Suppressor macrophage (primary cell): ENCODE measurements around the gene GCC1.
"Not testable (repeated sequence)": the region's sequence is repeated elsewhere in the genome, so short reads cannot be mapped to it uniquely, and the experiment has no call there.

Experiments
- DNase-seq, 4 experiments: peaks; one replicate each; pipeline ENCODE4 v3.0.0-alpha.2; 2020 to 2022

The GCC1 gene

GRCh38 chr7:127588697-127589482, 3.5 kb upstream of the GCC1 start:
- peak in 3 of 4 experiments; percentile 18 to 45 (median 24) for DNase-seq

GRCh38 chr7:127588019-127588696, 2.8 kb upstream of the GCC1 start, which contains the start of gene ARF5:
ARF5 (plus strand) TSS chr7:127588411; CDS start chr7:127588499, 88 bp downstream.
- DNase-seq: peak; percentile 89 to 96 (median 94)

GRCh38 chr7:127587663-127588018, 2.2 kb upstream of the GCC1 start:
- peak; percentile 15 to 28 (median 24) for DNase-seq

- no peak for DNase-seq
These were observed 950 bp upstream of the GCC1 start for GRCh38 chr7:127586346-127586745.

- DNase-seq: no peak
These were observed 750 bp downstream of the GCC1 start for GRCh38 chr7:127584648-127585043.

- no peak for DNase-seq
These were observed 3.0 kb downstream of the GCC1 start for GRCh38 chr7:127582361-127582760.

- no peak for DNase-seq
These were observed 3.7 kb downstream of the GCC1 start for GRCh38 chr7:127581716-127582115.

- no peak for DNase-seq
These were observed 4.8 kb downstream of the GCC1 start for GRCh38 chr7:127580612-127581011.

GRCh38 chr7:127578711-127579275, 6.6 kb downstream of the GCC1 start:
- no peak for DNase-seq

GRCh38 chr7:127578036-127578684, 7.2 kb downstream of the GCC1 start:
- no peak for DNase-seq

GRCh38 chr7:127571741-127572505, 13.5 kb downstream of the GCC1 start:
- DNase-seq: no peak

GRCh38 chr7:127568034-127568433, 17.4 kb downstream of the GCC1 start:
- DNase-seq: not testable (repeated sequence)

GRCh38 chr7:127566242-127566641, 19.2 kb downstream of the GCC1 start:
- no peak for DNase-seq

GRCh38 chr7:127557803-127558202, 27.6 kb downstream of the GCC1 start:
- no peak for DNase-seq

- DNase-seq: no peak
These were observed 29.0 kb downstream of the GCC1 start for GRCh38 chr7:127556404-127556803.

- no peak for DNase-seq
These were observed 33.5 kb downstream of the GCC1 start for GRCh38 chr7:127551941-127552340.

GRCh38 chr7:127550247-127550646, 35.1 kb downstream of the GCC1 start:
- DNase-seq: no peak

GRCh38 chr7:127546313-127546712, 39.1 kb downstream of the GCC1 start:
- no peak for DNase-seq

- no peak for DNase-seq
These were observed 43.8 kb downstream of the GCC1 start for GRCh38 chr7:127541548-127541947.

- not testable (repeated sequence) for DNase-seq
These were observed 44.9 kb downstream of the GCC1 start for GRCh38 chr7:127540461-127540860.

GRCh38 chr7:127539116-127539515, 46.3 kb downstream of the GCC1 start:
- DNase-seq: no peak

- no peak for DNase-seq
These were observed 48.7 kb downstream of the GCC1 start for GRCh38 chr7:127536741-127537140.

- no peak for DNase-seq
These were observed 49.1 kb downstream of the GCC1 start for GRCh38 chr7:127536394-127536691.
